HCT116 (cell line): Measurements from ENCODE around the gene KCNC4. TPM values are rescaled to one million over a fixed set of nuclear protein-coding genes. Genes with fewer than 3 reads are reported as not detected.
A peak's percentile ranks its signal among the peaks of the same experiment; 100 is the strongest.

Experiments used
- ATAC-seq: fragments of 200-7000 bp; cut with Tn5 transposase; 2 replicates; pipeline ENCODE4 v1.9.1; 2020; ENCODE audit warnings: mild to moderate bottlenecking, moderate library complexity
- BruUV-seq: library from RNA; stranded (reverse); fragments of 400-500 nt; replicated peaks from 2 replicates; lab custom pipeline; 2021; lab: Mats Ljungman, UMichigan
- CTCF ChIA-PET: fragments of 300-600 bp; sonication (Branson Sonifier 250); formaldehyde crosslinking; loops from one replicate; lab custom pipeline; 2021; ENCODE audit warnings: antibody characterized with exemption; lab: Charles Lee
- POLR2A ChIA-PET: fragments of 300-600, 350-600 bp; sonication (Branson Sonifier 250); formaldehyde crosslinking; loops from one replicate; lab custom pipeline; 2021; ENCODE audit warnings: antibody characterized with exemption; lab: Charles Lee
- RAD21 ChIA-PET, 2 experiments: fragments of 300-600 bp; sonication (Branson Sonifier 250); formaldehyde crosslinking; loops; one replicate each; lab custom pipeline; 2023; ENCODE audit warnings: low total read pairs in 2 of 2; ENCODE audit not compliant: uncharacterized antibody in 2 of 2, unreplicated experiment in 2 of 2, low non-redundant PET in 1 of 2; lab: Charles Lee
- DNase-seq: peaks from one replicate; pipeline ENCODE4 v3.0.0-alpha.2; 2010; ENCODE audit warnings: low read depth, low spot score
- H2AFZ ChIP-seq: fragments of 200-600 bp; shearing (Covaris generic), sonication (generic); 2 replicates; pipeline ENCODE4 v1.6.1; 2017; ENCODE audit warnings: low read depth, mixed run types, mixed read lengths, antibody characterized with exemption, low read length; ENCODE audit not compliant: poor library complexity, severe bottlenecking
- H3K27ac ChIP-seq: 2 replicates; pipeline ENCODE4 v1.5.1; 2012; ENCODE audit warnings: low read depth, low read length
- H3K27me3 ChIP-seq: fragments of 200-600 bp; sonication (generic); 2 replicates; pipeline ENCODE4 v1.6.1; 2016; ENCODE audit warnings: mixed run types, low read length, mixed read lengths; ENCODE audit not compliant: insufficient read depth
- H3K36me3 ChIP-seq, 2 experiments: fragments of 200-500 bp in 1 of 2; fragments of 200-600 bp in 1 of 2; sonication (Bioruptor generic) in 1 of 2; sonication (generic) in 1 of 2; 2 replicates each; pipeline versions ENCODE4 v1.5.1 to v1.6.1; 2014 to 2016; ENCODE audit warnings: low read length in 2 of 2, inconsistent platforms in 1 of 2, mixed read lengths in 1 of 2, mixed run types in 1 of 2; ENCODE audit not compliant: insufficient read depth in 2 of 2, control insufficient read depth in 1 of 2
- H3K4me1 ChIP-seq, 2 experiments: fragments of 200-600 bp in 1 of 2; sonication (generic) in 1 of 2; 2 replicates each; pipeline versions ENCODE4 v1.5.1 to v1.6.1; 2012 to 2017; ENCODE audit warnings: low read length in 2 of 2, inconsistent platforms in 1 of 2, mild to moderate bottlenecking in 1 of 2, mixed read lengths in 1 of 2, mixed run types in 1 of 2, moderate library complexity in 1 of 2; ENCODE audit not compliant: insufficient read depth in 2 of 2, control insufficient read depth in 1 of 2
- H3K4me2 ChIP-seq: fragments of 200-600 bp; sonication (generic); 2 replicates; pipeline ENCODE4 v1.6.1; 2017; ENCODE audit warnings: mixed run types, low read length, mixed read lengths
- H3K4me3 ChIP-seq, 2 experiments: fragments of 200-600 bp in 1 of 2; sonication (generic) in 1 of 2; replicated peaks in 1 of 2; 2 replicates each; pipeline ENCODE4 v1.5.1; 2011 to 2016; ENCODE audit warnings: low read length in 2 of 2, control low read depth in 1 of 2, low read depth in 1 of 2, mild to moderate bottlenecking in 1 of 2, mixed read lengths in 1 of 2, mixed run types in 1 of 2
- H3K79me2 ChIP-seq: fragments of 200-600 bp; sonication (generic); 2 replicates; pipeline ENCODE4 v1.6.1; 2017; ENCODE audit warnings: mild to moderate bottlenecking, mixed run types, low read length, moderate library complexity, mixed read lengths; ENCODE audit not compliant: insufficient read depth
- H3K9ac ChIP-seq: fragments of 200-600 bp; sonication (generic); 2 replicates; pipeline ENCODE4 v1.6.1; 2016; ENCODE audit warnings: low read length, mixed read lengths
- H3K9me2 ChIP-seq: fragments of 200-600 bp; sonication (generic), shearing (Covaris generic); 2 replicates; pipeline ENCODE4 v1.6.1; 2017; ENCODE audit warnings: mixed run types, mild to moderate bottlenecking, moderate library complexity; ENCODE audit not compliant: insufficient read depth
- H3K9me3 ChIP-seq, 2 experiments: fragments of 200-500 bp in 1 of 2; fragments of 200-600 bp in 1 of 2; sonication (Bioruptor generic) in 1 of 2; sonication (generic) in 1 of 2; 2 replicates each; pipeline ENCODE4 v1.6.1; 2014 to 2017; ENCODE audit warnings: low read length in 2 of 2, mixed read lengths in 2 of 2, inconsistent platforms in 1 of 2, low read depth in 1 of 2, mild to moderate bottlenecking in 1 of 2, mixed run types in 1 of 2, moderate library complexity in 1 of 2; ENCODE audit not compliant: control insufficient read depth in 1 of 2, insufficient read depth in 1 of 2
- H4K20me1 ChIP-seq: fragments of 200-600 bp; sonication (generic), shearing (Covaris generic); 2 replicates; pipeline ENCODE4 v1.6.1; 2017; ENCODE audit warnings: mixed run types, mild to moderate bottlenecking, moderate library complexity; ENCODE audit not compliant: insufficient read depth
- CBX3 ChIP-seq: IDR thresholded peaks from 2 replicates; pipeline ENCODE4 v1.6.1; 2012; ENCODE audit warnings: low read depth
- CTCF ChIP-seq, 3 experiments: fragments of 200-600 bp in 1 of 3; sonication (generic) in 1 of 3; IDR thresholded peaks in 2 of 3; conservative IDR thresholded peaks in 1 of 3; 2 replicates each; pipeline ENCODE4 v1.5.1; 2012 to 2017; ENCODE audit warnings: low read depth in 2 of 3, low read length in 2 of 3, antibody characterized with exemption in 1 of 3, borderline replicate concordance in 1 of 3, control low read depth in 1 of 3, mild to moderate bottlenecking in 1 of 3, mixed read lengths in 1 of 3, mixed run types in 1 of 3, moderate library complexity in 1 of 3; ENCODE audit not compliant: insufficient read depth in 1 of 3
- EGR1 ChIP-seq: IDR thresholded peaks from 2 replicates; pipeline ENCODE4 v1.6.1; 2012; ENCODE audit warnings: low read depth
- ELF1 ChIP-seq: IDR thresholded peaks from 2 replicates; pipeline ENCODE4 v1.6.1; 2012; ENCODE audit warnings: low read depth, borderline replicate concordance
- EZH2 ChIP-seq: fragments of 200-600 bp; sonication (generic); IDR thresholded peaks from 2 replicates; pipeline ENCODE4 v1.6.1; 2017; ENCODE audit warnings: antibody characterized with exemption, mixed run types
- FOSL1 ChIP-seq: IDR thresholded peaks from 2 replicates; pipeline ENCODE4 v1.6.1; 2012; ENCODE audit warnings: low read depth
- JUND ChIP-seq: IDR thresholded peaks from 2 replicates; pipeline ENCODE4 v1.6.1; 2012
- RAD21 ChIP-seq: IDR thresholded peaks from 2 replicates; pipeline ENCODE4 v1.6.1; 2012; ENCODE audit warnings: low read depth, mild to moderate bottlenecking
- SRF ChIP-seq: IDR thresholded peaks from 2 replicates; pipeline ENCODE4 v1.6.1; 2012; ENCODE audit warnings: low read depth
- TCF7L2 ChIP-seq: IDR thresholded peaks from 2 replicates; pipeline ENCODE4 v1.7.0; 2011; ENCODE audit warnings: borderline replicate concordance, inconsistent platforms; ENCODE audit not compliant: insufficient read depth, insufficient read length; ENCODE audit errors: extremely low read depth
- YY1 ChIP-seq: IDR thresholded peaks from 2 replicates; pipeline ENCODE4 v1.6.1; 2011; ENCODE audit warnings: low read length, low read depth, moderate library complexity, mild to moderate bottlenecking; ENCODE audit not compliant: insufficient replicate concordance; ENCODE audit errors: extremely low read depth
- intact Hi-C: fragments of 100-400 bp; cut with micrococcal nuclease; formaldehyde crosslinking; loops from 2 replicates; pipeline ENCODE4 v1.10.0; 2022
- total RNA-seq: library from RNA; stranded (reverse); gene quantifications from one replicate; pipeline ENCODE4 v1.2.1, GENCODE V29; 2021; ENCODE audit not compliant: unreplicated experiment
- TF ChIP-seq, protein P1 (sequence below): IDR thresholded peaks from 2 replicates; pipeline ENCODE4 v1.6.1; 2011; ENCODE audit warnings: mild to moderate bottlenecking, low read length, moderate library complexity; ENCODE audit not compliant: insufficient replicate concordance; ENCODE audit errors: extremely low read depth
- TF ChIP-seq, protein P2 (sequence below): IDR thresholded peaks from 2 replicates; pipeline ENCODE4 v1.6.1; 2012

KCNC4 gene
- total RNA-seq, 1 experiment from 2014 or later: 13.0 TPM

DNA sequence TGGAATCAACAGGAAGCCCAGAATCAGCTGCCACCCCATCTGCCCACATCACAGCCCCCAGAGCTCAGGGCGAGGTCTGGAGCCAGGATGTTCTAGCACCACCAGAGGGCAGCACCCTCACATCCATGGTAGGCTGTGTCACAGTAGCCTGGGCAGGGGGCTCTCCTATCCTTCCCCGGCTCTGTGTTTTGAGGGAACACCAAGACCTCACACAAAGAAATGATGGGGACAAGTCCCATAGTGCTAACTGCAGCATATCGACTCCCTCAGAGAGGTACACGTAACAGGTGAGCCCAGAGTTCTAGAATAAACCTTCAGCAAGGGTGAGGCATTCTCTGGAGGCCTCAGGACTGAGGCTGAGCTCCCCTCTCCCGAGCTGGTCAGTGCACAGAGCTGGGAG lies 2.3 kb upstream of the KCNC4 start:
- Histone ChIP-seq H3K27me3 (no peaks in the 10 kb centered on the region), H3K27ac (no peak overlapping the region), H3K9me2 (no peaks in the 10 kb centered on the region), H3K9me3 (no peaks in the 10 kb centered on the region), H2AFZ (no peak overlapping the region), H3K9ac (no peak overlapping the region), H3K4me2 (no peak overlapping the region), H3K36me3 (no peaks in the 10 kb centered on the region), H3K79me2 (no peaks in the 10 kb centered on the region; the same call in 1 of the 2 replicates), H3K4me3 (no peak overlapping the region), H3K4me1 (peaks cover 0 to 31% of the 10 kb centered on the region in 2 experiments; a peak in 3 of 4 replicates), H4K20me1 (no peaks in the 10 kb centered on the region)
- CTCF ChIA-PET: interaction anchor here (0.6 to 5.3 kb wide), 34 partner anchors 8 to 575 kb away, joined by 3 to 206 read pairs (median 4); partner anchors contain the start of gene RBM15
- BruUV-seq: no TSS peak
- RAD21 ChIA-PET: interaction anchor here (0.6 to 4.8 kb wide), 13 partner anchors 101 to 288 kb away, joined by 3 to 62 read pairs (median 9); partner anchors contain the start of gene RBM15 (in 2 of the 2)
- intact Hi-C loops: loop anchor here (1.0 kb wide), 2 partner anchors 104 to 288 kb away; no protein-coding TSS in a partner anchor
- ATAC-seq (peak; percentile 35; the same call in 1 of the 2 replicates), DNase-seq (no peak)
- no peak for TF ChIP-seq JUND
- TF ChIP-seq FOSL1: no peak
- TF ChIP-seq EZH2: no peak
- TF ChIP-seq, protein P1, sequence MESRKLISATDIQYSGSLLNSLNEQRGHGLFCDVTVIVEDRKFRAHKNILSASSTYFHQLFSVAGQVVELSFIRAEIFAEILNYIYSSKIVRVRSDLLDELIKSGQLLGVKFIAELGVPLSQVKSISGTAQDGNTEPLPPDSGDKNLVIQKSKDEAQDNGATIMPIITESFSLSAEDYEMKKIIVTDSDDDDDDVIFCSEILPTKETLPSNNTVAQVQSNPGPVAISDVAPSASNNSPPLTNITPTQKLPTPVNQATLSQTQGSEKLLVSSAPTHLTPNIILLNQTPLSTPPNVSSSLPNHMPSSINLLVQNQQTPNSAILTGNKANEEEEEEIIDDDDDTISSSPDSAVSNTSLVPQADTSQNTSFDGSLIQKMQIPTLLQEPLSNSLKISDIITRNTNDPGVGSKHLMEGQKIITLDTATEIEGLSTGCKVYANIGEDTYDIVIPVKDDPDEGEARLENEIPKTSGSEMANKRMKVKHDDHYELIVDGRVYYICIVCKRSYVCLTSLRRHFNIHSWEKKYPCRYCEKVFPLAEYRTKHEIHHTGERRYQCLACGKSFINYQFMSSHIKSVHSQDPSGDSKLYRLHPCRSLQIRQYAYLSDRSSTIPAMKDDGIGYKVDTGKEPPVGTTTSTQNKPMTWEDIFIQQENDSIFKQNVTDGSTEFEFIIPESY: no peak
- TF ChIP-seq, protein P2, sequence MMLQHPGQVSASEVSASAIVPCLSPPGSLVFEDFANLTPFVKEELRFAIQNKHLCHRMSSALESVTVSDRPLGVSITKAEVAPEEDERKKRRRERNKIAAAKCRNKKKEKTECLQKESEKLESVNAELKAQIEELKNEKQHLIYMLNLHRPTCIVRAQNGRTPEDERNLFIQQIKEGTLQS: no peak
- TF ChIP-seq CTCF (IDR thresholded peaks at IDR 0.05 in 2 of 3, conservative IDR thresholded peaks at IDR 0.05 in 1 of 3; ENCODE audit: borderline replicate concordance in 1 of 3, insufficient read depth in 1 of 3, low read depth in 2 of 3, low read length in 2 of 3): peak; percentile 87 to 93 (median 92)
- peak; percentile 96 for TF ChIP-seq RAD21
- no peak for TF ChIP-seq ELF1
- TF ChIP-seq TCF7L2: no peak
- TF ChIP-seq EGR1: no peak
- no peak for TF ChIP-seq YY1
- no peak for TF ChIP-seq CBX3
- no peak for TF ChIP-seq SRF
- POLR2A ChIA-PET: interaction anchor here (1.4 to 2.8 kb wide), 5 partner anchors 104 to 288 kb away, joined by 4 to 18 read pairs (median 9); partner anchors contain the start of gene RBM15
